NT2/D1 (cell line): ENCODE measurements around the gene RHOF.
"Not testable (repeated sequence)": the region's sequence is repeated elsewhere in the genome, so short reads cannot be mapped to it uniquely, and the experiment has no call there.

Experiments
- DNase-seq: peaks from one replicate; pipeline ENCODE4 v3.0.0-alpha.2; 2011; ENCODE audit warnings: low read depth, low spot score
- H3K27me3 ChIP-seq: 2 replicates; pipeline ENCODE4 v1.6.0; 2011; ENCODE audit warnings: mild to moderate bottlenecking; ENCODE audit not compliant: insufficient read length, insufficient read depth
- H3K36me3 ChIP-seq: 2 replicates; pipeline ENCODE4 v1.6.1; 2011; ENCODE audit warnings: mild to moderate bottlenecking, low read length, mixed read lengths; ENCODE audit not compliant: insufficient read depth, insufficient read length
- H3K4me1 ChIP-seq: 2 replicates; pipeline ENCODE4 v1.5.1; 2011; ENCODE audit not compliant: insufficient read depth, insufficient read length
- H3K4me3 ChIP-seq: 2 replicates; pipeline ENCODE4 v1.5.1; 2011; ENCODE audit warnings: low read depth; ENCODE audit not compliant: insufficient read length
- H3K9ac ChIP-seq: 2 replicates; pipeline ENCODE4 v1.6.0; 2011; ENCODE audit warnings: low read depth; ENCODE audit not compliant: insufficient read length
- H3K9me3 ChIP-seq: 2 replicates; pipeline ENCODE4 v1.5.1; 2011; ENCODE audit warnings: mild to moderate bottlenecking, low read length; ENCODE audit not compliant: insufficient read depth
- SUZ12 ChIP-seq: IDR thresholded peaks from 2 replicates; pipeline ENCODE4 v1.6.1; 2011; ENCODE audit not compliant: insufficient read length, insufficient read depth; ENCODE audit errors: extremely low read depth
- YY1 ChIP-seq: IDR thresholded peaks from 2 replicates; pipeline ENCODE4 v1.6.1; 2011; ENCODE audit not compliant: insufficient read length, insufficient read depth
- ZNF274 ChIP-seq: IDR thresholded peaks from 2 replicates; pipeline ENCODE4 v1.6.1; 2011; ENCODE audit warnings: mild to moderate bottlenecking, low read depth, low read length

Gene RHOF

DNA sequence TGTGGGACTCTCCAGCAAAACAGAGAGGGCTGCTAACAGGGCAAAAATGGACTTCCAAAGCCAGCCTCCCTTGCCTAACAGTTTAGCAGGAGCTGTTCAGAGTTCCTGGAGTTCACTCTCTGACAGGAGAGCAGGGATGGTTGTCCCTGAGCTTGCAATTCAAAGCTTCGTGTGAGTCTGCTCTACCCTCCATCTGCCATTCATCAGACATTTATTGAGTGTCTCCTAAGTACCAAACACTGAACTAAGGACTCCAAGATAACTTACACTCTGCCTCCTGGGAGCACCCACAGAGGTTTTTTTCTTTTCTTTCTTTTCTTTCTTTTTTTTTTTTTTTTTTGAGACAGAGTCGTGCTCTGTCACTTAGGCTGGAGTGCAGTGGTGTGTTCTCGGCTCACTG lies 28.7 kb downstream of the RHOF start:
- H3K9me3 ChIP-seq, result no peaks in the 10 kb centered on the region
- no peak overlapping the region for H3K4me3 ChIP-seq
- peaks cover 20% of the 10 kb centered on the region for H3K4me1 ChIP-seq
- H3K27me3 ChIP-seq, result no peaks in the 10 kb centered on the region
- no peak overlapping the region for H3K9ac ChIP-seq
- peaks cover 43% of the 10 kb centered on the region for H3K36me3 ChIP-seq
- TF ChIP-seq ZNF274 (no peak), YY1 (no peak), SUZ12 (no peak)
- no peak for DNase-seq

DNA sequence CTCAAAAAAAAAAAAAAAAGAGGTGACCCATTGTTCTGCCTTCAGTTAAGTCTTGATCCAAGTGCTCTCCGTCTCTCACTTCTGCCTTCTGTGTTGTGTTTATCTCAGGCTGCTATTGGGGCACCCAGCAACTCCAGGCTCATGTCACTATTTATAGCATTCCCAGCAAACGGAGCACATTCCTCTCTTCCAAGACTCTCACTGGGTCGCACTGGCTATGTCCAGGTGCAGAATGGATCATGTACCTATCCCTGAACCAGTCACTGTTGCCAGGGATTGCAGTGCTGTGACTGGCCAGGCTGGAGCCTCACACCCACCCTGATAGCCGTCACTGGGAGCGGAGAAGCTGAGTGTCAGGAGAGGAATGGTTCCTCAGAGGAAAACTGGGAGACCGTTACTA lies 31.2 kb downstream of the RHOF start:
- Histone ChIP-seq H3K27me3 (no peaks in the 10 kb centered on the region), H3K9ac (no peak overlapping the region), H3K9me3 (no peaks in the 10 kb centered on the region), H3K4me1 (peaks cover 19% of the 10 kb centered on the region), H3K36me3 (peaks cover 43% of the 10 kb centered on the region), H3K4me3 (no peak overlapping the region)
- DNase-seq, result no peak
- no peak for TF ChIP-seq ZNF274
- no peak for TF ChIP-seq SUZ12
- TF ChIP-seq YY1, result no peak

DNA sequence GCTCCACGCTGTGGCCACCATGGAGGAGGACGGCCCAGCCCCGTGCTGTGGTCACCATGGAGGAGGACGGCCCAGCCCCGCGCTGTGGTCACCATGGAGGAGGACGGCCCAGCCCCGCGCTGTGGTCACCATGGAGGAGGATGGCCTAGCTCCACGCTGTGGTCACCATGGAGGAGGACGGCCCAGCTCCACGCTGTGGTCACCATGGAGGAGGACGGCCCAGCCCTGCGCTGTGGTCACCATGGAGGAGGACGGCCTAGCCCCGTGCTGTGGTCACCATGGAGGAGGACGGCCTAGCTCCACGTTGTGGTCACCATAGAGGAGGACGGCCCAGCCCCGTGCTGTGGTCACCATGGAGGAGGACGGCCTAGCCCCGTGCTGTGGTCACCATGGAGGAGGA lies 35.0 kb downstream of the RHOF start:
- H3K9me3 ChIP-seq, H3K4me1 ChIP-seq, H3K27me3 ChIP-seq, DNase-seq, H3K4me3 ChIP-seq, H3K9ac ChIP-seq: not testable (repeated sequence)
- peaks cover 58% of the 10 kb centered on the region for H3K36me3 ChIP-seq

DNA sequence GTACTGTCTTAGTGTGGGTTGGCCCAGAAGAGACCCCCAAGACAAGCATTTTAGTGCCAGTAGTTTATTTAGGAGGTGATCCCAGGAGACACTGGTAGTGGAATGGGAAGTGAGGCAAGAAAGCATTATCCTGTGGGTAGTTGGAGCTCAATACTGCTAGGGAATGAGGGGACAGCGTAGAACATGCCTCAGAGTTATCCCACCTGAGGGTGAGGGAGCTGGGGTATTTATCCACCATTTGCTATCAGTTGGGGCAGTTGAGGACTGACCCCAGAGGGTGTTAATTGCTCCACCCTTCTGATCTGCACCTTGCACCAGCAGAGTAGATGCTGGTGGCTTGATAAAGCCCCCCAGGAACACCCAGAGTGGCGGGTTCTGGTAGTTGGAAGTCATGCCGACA lies 37.9 kb downstream of the RHOF start:
- TF ChIP-seq ZNF274 (no peak), SUZ12 (no peak), YY1 (no peak)
- peaks cover 2% of the 10 kb centered on the region for H3K4me1 ChIP-seq
- DNase-seq, result no peak
- no peaks in the 10 kb centered on the region for H3K27me3 ChIP-seq
- no peak overlapping the region for H3K4me3 ChIP-seq
- no peaks in the 10 kb centered on the region for H3K9me3 ChIP-seq
- H3K36me3 ChIP-seq, result peaks cover 66% of the 10 kb centered on the region
- H3K9ac ChIP-seq, result no peak overlapping the region

DNA sequence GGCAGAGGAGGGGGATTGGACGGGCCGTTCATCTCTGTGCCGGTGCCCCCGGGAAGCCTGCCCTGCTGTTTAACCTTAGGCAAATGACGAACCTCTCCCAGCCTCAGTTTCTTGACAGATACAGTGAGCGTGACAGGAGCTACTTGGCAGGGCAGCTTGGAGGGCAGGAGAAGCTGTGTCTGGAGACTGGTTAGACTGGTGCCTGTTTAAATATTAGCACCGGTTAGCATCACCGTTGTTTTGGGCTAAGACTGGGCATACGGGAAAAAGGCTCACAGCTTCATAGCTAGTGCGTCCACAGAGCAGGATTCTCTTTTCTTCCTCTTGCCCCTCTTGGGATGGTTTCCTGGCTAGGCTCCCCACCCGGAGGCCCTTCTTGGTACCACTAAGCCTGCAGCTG lies 38.7 kb downstream of the RHOF start:
- Histone ChIP-seq H3K4me3 (no peak overlapping the region), H3K4me1 (peaks cover 2% of the 10 kb centered on the region), H3K9me3 (no peaks in the 10 kb centered on the region), H3K36me3 (peaks cover 70% of the 10 kb centered on the region), H3K9ac (no peak overlapping the region), H3K27me3 (no peaks in the 10 kb centered on the region)
- no peak for DNase-seq
- TF ChIP-seq SUZ12 (no peak), YY1 (no peak)

DNA sequence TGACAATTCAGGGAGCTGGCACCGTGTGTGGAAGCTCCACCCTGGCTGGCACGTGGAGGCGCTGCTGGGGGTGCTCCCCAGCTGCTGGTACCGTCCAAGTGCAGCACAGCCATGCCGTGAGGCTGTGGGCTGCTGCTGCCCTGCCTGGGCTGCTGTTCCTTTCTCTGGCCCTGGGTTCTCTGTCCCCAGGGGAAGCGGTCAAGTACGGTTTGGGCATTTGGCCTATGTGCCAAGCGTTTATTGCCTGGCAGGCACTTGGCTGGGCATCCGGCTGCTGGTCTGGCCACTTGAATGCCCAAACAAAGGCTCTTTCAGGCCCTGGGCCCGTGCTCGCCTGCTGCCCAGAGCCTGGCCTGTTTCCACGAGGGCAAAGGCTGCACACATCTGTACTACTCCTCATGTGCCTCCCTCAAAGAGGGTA lies 39.6 kb downstream of the RHOF start:
- Histone ChIP-seq H3K36me3 (peaks cover 74% of the 10 kb centered on the region), H3K9ac (no peak overlapping the region), H3K4me3 (no peak overlapping the region), H3K4me1 (peaks cover 7% of the 10 kb centered on the region), H3K27me3 (no peaks in the 10 kb centered on the region), H3K9me3 (no peaks in the 10 kb centered on the region)
- DNase-seq, result no peak
- TF ChIP-seq YY1 (no peak), ZNF274 (no peak), SUZ12 (no peak)

DNA sequence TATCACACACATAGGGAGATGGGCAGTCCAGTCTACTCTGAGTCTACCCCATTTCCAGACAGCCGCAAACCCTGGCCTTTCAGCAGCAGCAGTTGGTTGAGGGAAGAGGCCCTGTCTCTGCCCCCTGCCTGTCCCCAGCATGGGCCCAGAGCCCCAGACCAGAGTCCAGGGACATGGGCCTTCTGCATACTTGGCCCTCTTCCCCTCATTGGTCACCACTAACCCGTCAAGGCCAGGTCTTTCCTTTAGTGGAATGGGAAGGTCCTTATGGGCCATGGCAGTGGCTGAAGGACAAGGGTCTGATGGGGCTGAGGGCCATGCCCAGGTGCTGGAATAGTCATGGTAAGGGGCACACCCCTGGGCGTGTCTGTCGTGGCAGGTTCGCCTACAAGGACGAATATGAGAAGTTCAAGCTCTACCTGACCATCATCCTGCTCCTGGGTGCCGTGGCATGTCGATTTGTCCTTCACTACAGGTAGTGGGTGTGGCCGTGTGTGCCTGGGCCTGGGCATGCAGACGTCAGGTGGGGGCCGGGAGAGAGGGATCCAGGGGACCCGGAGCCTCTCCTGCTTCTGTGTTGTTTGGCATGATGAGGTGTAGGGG lies 41.6 kb downstream of the RHOF start:
- H3K9me3 ChIP-seq, result no peaks in the 10 kb centered on the region
- peaks cover 66% of the 10 kb centered on the region for H3K36me3 ChIP-seq
- no peaks in the 10 kb centered on the region for H3K27me3 ChIP-seq
- peaks cover 10% of the 10 kb centered on the region for H3K4me1 ChIP-seq
- H3K9ac ChIP-seq, result no peak overlapping the region
- no peak overlapping the region for H3K4me3 ChIP-seq
- TF ChIP-seq YY1 (no peak), ZNF274 (no peak), SUZ12 (no peak)
- no peak for DNase-seq

DNA sequence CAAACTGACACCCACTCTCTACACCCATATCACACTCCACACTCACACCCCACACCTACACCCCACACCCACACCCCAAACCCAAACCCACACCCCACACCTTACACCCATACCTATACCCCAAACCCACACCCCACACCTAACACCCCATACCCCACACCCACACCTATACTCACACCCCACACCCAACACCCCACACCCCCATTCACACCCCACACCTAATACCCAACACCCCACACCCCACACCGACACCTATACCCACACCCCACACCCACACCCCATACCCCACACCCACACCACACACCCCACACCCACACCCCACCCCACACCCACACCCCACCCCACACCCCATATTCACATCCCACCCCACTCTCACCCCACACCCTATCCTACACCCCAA lies 42.5 kb downstream of the RHOF start:
- Histone ChIP-seq H3K4me3 (no peak overlapping the region), H3K36me3 (peaks cover 60% of the 10 kb centered on the region), H3K4me1 (peaks cover 8% of the 10 kb centered on the region), H3K9me3 (no peaks in the 10 kb centered on the region), H3K27me3 (no peaks in the 10 kb centered on the region), H3K9ac (no peak overlapping the region)
- DNase-seq, result no peak
- TF ChIP-seq SUZ12 (no peak), ZNF274 (no peak), YY1 (no peak)
